Peyer's patch (tissue), 4 donors: ENCODE measurements around the gene BTF3.

Source experiments
- CTCF ChIP-seq, 6 experiments: fragments of 450-650 bp in 4 of 6; fragments of 200-600 bp in 2 of 6; sonication (generic) in 1 of 6; IDR thresholded peaks; one replicate each; pipeline ENCODE4 v1.5.1; 2017 to 2019; ENCODE audit warnings: antibody characterized with exemption in 6 of 6, mild to moderate bottlenecking in 3 of 6, moderate library complexity in 1 of 6
- POLR2A ChIP-seq, 2 donors: fragments of 450-650 bp; IDR thresholded peaks; one replicate each; pipeline ENCODE4 v1.5.1; 2017; ENCODE audit warnings: antibody characterized with exemption in 2 of 2, mild to moderate bottlenecking in 2 of 2, moderate library complexity in 2 of 2

- TF ChIP-seq CTCF (IDR thresholded peaks at IDR 0.05) (no peak), POLR2A (IDR thresholded peaks at IDR 0.05) (no peak)
Measured at GRCh38 chr5:73450672-73451223, 47.5 kb upstream of the BTF3 start.
